Activated CD4-positive, alpha-beta T cell treated with anti-CD3 and anti-CD28 coated beads, Interleukin-2, amount 50 U/mL, for 4 hours (primary cell): Measurements from ENCODE around the gene LMAN2.

Experiments used
- DNase-seq, 2 experiments: peaks; one replicate each; pipeline ENCODE4 v3.0.0-alpha.2; 2020

The LMAN2 gene, protein sequence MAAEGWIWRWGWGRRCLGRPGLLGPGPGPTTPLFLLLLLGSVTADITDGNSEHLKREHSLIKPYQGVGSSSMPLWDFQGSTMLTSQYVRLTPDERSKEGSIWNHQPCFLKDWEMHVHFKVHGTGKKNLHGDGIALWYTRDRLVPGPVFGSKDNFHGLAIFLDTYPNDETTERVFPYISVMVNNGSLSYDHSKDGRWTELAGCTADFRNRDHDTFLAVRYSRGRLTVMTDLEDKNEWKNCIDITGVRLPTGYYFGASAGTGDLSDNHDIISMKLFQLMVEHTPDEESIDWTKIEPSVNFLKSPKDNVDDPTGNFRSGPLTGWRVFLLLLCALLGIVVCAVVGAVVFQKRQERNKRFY

DNA sequence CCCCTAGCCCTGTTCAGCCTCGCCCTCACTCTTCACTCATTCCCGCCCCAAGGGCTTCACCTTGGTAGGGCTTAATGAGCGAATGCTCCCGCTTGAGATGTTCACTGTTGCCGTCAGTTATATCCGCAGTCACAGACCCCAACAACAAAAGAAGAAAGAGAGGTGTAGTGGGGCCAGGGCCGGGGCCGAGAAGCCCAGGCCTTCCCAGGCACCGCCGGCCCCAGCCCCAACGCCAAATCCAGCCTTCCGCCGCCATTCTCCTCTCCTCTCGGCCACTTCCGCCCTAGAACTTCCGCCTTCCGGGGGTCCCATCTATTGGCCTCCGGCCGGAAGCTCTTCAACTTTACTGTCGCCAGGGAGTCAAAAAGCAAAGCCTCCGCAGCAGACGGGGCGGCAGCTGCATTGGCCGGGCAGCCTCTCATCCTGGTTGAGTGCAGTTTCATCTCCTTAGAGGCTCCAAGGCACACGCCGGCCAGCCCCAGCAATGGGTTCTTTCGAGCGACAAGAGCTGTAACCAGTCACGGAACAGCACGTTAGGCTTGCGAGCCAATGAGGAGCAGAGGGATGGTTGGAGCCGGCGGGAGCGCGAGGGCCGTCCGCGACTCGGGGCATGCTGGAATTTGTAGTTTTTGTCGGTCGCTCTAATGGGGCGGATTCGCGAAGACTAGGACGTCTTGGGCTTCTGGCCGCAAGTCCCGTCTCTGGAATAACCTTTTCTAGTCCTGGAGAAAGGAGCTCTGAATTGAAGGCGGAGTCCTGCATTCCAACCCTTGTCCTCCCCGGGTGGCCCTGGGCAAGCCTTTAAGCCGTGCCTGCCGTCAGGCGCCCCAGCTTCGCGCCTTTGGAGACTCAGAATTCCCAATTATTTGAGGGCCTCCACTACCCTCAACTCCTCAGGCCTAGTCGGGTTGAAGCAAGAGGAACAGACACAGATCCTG is at the start of gene LMAN2:
Gene LMAN2 (minus strand): TSS at position 277 of the 938 bp plus-strand sequence. CDS start 21 bp downstream, at position 256.
- peak; percentile 85 to 88 for DNase-seq

DNA sequence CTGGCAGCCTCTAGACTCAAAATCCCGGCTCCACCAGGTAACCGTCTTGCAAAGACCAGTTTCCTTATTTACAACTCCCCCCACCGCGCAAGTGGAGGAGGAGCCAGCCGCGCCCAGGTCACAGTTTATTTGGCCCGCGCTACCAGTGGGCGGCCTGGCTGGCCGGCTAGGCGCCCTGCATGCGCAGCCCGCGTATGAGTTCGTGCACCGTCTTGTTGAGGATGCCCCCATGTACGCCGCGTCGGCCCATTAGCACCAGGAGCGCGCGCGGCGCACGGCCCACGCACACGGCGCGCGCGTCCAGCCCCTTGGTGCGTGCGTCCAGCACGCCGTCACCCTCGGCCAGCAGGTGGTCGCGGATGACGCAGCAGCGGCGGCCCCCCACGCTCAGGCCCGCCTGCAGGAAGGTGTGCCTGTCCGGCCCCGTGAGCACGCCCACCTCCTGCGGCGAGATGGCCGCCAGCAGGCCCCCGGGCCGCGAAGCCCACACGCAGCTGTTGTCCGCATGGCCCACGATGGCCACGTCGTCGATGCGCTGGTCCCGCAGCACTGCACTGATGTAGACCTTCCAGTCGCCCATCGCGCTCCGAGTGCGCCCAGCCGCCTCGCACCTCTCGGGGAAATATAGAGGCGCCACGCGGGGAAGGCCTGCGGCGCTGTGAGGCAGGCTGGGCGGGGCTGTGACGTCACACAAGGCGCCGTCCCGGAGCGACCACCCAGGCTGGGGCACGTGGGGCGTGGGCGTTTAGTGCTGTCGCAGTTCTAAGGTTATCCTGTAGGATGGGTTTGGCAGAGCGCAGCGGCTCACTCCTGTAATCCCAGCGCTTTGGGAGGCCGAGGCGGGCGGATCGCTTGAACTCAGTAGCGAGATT is 48.8 kb upstream of the LMAN2 start, which contains the start of gene PFN3:
Gene PFN3 (minus strand): TSS at position 665 of the 872 bp plus-strand sequence. CDS start 85 bp downstream, at position 580.
- no peak for DNase-seq

DNA sequence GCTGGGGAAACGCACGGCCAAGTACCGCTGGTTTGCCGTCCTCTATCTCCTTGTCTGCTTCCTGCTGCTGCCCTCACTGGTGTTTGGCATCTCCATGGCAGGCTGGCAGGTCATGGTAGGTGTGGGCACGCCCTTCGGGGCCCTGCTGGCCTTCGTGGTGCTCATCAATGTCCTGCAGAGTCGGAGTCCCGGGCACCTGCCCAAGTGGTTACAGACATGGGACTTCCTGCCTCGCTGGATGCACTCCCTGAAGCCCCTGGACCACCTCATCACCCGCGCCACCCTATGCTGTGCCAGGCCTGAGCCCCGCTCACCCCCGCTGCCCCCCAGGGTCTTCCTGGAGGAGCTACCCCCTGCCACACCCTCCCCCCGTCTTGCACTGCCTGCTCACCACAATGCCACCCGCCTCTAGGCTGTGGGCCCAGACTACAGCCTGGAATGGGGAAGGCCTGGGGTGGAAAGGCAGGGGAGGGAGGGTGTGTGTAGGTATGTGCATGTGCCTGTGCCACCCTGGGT is 46.5 kb upstream of the LMAN2 start:
- DNase-seq = no peak

DNA sequence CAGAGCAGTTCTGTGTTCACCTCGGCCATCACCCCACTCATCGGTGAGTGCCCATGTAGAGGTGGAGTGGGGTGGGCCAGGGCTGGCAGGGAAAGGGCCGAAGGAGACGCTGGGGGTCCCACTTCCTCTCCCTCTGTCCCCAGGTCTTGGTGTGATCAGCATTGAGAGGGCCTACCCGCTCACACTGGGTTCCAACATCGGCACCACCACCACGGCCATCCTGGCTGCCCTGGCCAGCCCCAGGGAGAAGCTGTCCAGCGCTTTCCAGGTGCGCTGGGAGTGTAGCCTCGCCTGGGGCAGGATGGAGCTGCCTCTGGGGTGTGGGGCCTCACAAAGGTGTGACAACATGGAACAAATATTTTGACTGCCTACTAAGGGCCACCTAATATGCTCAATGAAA is 45.3 kb upstream of the LMAN2 start:
- no peak for DNase-seq

DNA sequence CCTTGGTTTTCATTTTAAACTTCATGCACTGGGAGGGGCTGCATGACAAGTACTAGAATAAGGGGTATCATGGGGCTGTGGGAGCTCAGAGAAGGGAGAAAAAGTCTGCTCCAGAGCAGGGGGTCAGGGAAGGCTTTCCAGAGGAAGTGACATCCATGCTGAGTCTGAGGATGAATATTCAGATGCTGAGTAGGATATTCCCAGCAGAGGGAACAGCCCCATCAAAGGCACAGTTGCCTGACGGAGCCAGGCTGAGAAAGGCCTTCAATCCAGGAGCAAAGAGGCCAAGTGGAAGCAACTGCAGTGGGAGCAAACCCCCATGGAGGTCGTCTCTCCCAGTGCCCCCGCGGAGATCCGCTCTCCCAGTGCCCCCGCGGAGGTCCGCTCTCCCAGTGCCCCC is 44.6 kb upstream of the LMAN2 start:
- no peak for DNase-seq

DNA sequence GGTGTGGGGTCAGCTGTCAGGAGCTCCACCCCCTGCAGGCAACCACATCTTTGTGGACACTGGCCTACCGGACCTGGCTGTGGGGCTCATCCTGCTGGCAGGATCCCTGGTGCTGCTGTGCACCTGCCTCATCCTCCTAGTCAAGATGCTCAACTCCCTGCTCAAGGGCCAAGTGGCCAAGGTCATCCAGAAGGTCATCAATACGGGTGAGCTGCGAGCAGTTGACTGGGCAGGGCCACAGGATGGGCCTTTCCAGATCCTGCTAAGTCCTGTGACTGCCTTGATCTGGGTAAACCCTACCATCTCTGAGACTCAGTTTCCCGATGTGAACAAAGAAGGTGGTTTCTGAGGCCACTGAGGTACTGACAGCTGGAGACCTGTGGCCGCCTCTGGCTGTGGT is 42.5 kb upstream of the LMAN2 start:
- no peak for DNase-seq

DNA sequence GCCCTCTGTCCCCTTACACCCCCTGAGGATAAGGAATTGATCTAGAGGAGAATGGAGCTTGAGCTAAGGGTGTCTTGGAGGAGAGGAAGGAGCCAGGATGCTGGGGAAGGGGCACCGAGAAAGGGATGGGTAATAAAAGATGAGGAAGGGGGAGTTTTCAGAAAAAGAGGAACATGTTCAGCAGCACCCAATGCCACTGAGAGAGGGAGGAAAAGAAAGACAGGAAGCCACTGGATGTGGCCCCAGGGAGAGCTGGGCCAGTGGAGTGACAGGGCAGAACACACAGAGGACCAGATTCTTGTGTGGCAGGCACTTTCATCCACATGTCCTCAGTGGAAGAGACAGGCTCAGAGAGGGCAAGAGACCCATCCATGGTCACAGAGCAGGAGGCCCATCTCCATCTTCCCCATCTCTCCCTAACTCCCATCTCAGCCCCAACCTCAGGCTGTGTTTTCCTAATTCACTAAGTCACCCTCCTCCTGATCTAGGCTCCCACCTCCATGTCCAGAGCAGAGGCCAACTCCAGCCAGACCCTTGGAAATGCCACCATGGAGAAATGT is 41.8 kb upstream of the LMAN2 start:
- no peak for DNase-seq

DNA sequence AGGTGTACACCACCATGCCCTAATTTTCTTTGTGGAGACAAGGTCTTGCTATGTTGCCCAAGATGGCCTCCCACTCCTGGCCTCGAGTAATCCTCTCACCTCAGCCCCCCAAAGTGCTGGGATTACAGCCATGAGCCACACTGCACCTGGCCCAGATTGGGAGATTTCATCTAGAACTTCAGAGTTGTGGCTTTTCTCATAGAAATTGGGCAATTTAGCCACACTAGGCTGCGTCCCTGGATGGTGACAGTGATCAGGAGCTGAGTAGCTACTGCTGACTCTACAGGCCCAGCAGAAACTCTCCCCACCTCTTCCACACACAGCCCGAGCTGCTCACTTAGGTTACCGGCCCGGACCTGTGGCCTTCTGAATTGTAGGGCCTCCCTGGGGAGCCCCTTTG is 41.3 kb upstream of the LMAN2 start:
- no peak for DNase-seq

DNA sequence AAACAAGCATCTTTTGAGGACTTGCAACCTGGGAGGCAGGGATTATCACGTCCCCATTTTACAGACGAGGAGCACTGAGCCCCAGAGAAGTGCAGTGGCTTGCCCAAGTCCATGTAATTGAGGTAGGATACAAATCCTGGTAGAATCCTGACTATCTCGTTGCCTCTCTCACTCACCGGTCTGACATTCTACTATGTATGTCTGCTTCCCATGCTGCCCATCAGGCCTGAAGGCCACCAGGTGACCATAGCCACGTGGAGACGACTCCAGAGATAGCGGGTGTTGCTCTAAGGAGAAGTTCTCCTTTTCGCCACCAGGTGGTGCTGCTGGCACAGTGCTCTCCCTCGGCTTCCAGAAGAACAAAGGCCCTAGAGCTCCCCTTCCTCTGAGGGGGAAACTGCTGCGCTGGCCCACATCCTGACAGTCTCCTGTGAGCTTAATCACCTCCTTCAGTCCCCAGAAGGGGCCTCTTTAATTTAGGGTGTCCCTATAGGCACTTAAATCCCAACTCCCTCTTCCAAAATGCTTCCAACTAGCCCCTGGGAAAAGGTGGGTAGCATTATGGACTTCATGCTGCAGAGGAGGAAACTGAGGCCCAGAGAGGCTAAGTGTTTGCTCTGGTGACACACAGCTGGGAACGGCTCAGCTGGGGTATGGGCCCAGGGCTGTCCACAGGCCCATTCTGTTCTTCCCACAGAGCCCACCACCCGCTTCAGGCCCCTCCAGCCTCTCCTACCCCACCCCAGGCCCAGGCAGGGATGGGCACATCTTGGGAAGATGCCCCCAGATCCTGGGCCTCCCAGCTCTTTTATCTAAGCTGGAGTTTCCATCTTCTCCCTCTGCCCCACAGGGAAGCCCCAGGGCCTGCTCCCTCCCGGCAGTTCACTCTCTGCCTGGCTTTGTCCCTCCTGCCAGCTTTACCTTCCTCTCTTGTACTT is 39.2 kb upstream of the LMAN2 start:
- peak; percentile 85 to 86 for DNase-seq

DNA sequence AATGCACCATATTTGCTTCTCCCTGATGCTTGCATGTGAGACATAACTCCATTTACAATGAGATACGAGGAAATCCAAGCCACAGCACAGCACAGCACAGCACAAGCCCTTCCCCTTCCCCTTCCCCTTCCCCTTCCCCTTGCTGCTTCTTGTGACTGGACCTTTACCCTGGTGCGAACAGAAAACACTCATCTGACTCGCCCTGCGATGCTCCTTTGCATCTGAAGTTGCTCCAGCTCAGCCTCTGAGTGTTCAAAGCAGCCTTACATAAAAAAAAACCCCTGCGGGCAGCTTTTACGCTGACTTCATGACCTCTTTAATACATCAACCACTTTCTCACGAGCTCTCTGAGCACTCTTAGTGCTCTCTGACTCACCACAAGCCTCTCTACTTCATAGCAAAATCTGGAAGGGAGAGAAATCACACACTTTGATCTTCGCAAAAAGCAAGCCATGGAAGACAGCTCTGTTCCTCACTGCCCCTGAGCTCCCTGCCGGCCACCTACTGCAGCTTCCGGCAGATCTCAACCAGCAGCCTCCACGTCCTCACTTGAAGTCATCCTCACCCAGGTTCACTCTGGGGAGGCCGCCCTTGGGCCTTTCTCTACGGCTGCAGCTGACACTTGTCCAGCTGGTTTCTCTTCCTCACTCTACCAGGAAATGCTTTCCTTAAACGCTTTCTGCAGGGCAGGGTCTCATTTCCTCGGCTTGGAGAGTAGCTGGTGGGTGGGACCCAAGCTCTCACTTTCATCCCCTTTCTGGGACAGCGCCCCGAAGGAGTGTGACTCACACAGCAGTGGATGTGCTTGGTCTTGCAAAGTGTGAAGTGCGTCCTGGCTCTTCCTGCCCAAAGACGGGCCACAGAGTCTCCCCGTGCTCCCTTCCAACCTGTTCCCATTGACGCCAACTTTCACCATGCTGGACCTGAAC is 38.0 kb upstream of the LMAN2 start:
- DNase-seq = peak; percentile 46 to 50

DNA sequence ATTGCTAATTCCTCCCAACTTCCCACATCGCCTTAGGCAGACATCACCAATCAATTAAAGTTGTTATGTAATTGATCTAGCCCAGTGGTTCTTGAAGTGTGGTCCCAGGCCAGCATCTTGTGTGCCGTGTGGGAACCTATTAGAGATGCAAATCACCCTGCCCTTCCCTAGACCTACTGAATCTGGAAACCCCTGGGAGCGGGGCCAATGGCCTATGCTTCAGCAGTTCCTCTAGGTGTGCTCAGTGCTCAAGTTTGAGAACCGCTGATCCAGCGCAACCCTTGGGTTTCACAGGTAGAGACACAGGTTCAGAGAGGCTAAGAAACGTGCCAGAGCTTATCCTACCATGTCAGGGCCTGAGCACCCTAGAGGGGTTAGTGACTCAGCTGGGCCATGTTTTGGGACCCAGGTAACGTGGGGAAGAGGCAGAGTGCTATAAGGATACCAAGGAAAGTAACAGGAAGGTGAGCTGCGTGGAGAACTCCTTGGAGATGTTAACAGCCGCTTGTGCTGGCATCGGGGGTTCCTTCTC is 37.1 kb upstream of the LMAN2 start:
- DNase-seq = no peak

DNA sequence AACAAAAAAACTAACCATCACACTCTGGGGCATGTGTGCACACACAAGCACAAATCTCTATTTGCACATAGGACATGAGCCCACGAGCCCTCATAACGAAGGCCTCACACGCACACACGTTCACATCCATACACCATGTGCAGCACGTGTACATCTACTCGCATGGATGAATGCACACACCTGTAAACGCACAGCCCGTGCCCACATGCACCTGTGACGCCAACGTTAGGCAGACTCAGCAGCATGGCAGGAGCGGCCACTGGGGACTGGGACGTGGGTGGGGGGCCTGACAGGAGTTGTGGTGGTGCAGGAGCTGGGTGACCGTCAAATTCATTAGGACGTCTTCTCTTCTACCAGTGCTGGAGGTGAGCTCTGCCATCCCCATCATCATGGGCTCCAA is 35.9 kb upstream of the LMAN2 start:
- no peak for DNase-seq

DNA sequence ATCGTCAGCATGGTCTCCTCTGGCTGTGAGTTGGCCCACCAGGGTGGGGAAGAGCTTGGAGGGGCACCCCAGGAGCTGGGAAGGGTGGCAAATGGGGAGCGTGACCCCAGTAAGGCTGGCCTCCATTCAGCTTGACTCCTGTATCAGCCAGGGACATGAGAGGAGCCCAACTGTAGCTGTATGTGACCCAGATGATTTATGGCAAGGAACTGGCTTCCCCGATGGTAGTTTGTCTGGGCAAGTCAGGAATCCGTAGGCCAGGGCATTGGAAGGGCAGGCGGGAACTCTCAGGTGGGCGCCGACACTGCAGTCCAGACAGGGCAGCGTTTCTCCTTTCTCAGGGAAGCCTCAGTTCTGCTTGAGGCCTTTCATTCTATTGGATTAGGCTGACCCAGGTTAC is 35.1 kb upstream of the LMAN2 start:
- no peak for DNase-seq

DNA sequence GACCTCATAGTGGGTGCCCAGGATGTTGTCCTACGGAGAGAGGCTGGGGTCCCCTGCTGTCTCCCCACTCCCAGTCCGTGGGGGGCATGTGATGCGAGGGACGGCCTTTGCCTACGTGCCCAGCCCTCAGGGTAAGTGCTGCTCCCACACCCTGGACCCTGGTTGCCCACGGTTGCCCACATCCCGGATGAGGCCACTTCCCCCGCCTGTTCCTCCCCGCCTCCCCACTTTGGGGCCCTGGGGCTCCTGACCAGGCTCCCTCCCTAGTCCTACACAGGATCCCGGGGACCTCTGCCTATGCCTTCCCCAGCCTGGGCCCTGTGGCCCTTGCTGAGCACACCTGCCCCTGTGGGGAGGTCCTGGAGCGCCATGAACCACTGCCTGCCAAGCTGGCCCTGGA is 34.3 kb upstream of the LMAN2 start:
- no peak for DNase-seq

DNA sequence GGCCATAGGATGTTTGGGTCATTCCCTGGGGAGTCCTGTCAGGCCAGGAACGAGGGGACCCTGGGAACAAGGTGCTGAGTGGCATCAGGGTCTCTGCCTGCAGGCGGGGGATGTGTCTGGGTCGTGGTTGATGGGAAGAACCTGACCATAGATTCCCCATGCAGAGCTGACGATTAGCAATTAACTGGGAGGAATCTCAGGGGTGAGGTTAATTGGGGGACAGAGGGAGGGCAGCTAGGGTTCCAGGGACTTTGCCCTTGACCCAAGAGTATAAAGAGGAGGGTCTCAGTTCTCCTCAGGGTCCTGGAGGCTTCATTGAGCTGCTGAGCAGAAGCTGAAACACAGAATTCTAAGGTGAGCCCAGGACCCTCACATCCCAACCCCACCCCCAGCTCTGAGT is 32.7 kb upstream of the LMAN2 start, which contains the start of gene SLC34A1:
Gene SLC34A1 (plus strand): TSS at position 301 of the 400 bp plus-strand sequence. CDS start 1,308 bp downstream, outside the sequence.
- DNase-seq = no peak

DNA sequence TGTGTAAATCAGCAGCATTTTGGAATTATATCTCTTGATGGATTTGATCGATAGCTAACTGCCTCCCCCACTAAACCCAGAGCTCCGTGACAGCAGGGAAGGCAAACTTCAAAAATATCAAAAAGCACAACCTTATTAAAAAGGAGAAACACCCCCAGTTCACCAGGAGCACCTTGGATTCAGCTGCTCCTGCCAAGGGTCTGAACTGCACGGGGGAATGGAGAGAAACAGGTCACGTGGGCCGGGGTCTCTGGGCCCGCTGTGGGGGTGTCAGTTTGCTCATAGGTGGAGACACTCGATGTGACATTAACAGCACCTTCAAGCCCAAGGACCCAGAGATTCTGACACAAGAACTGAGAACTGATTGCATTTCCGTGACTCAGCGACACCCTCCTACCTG is 31.7 kb upstream of the LMAN2 start:
- no peak for DNase-seq

DNA sequence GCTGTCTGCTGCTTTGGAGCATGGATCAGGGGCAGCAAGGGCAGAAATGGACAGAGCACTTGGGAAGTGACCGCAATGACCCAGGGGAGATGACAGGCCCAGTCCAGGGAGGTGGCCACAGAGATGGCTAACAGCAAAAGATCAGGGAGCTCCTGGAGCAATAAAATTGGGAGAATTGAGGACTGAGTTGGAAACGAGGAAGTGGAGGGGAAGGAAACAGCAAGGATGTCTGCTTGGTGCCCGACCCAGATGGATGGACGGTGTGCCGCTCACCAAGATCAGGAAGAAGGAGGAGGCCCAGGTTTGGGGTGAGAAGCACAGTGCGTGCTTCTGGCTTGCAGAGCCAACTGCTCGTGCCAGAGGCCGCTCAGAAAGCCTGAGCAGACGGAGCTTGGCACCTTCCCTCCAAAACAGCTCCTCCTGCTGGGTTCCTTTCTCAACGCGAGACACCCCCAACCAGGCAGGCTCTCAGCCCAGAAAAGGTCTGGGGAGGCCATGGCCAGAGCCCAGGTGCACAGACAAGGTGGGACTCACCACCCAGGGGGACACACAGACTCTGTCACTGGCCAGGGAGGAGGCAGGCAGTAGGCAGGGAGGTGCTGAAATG is 31.1 kb upstream of the LMAN2 start:
- no peak for DNase-seq

DNA sequence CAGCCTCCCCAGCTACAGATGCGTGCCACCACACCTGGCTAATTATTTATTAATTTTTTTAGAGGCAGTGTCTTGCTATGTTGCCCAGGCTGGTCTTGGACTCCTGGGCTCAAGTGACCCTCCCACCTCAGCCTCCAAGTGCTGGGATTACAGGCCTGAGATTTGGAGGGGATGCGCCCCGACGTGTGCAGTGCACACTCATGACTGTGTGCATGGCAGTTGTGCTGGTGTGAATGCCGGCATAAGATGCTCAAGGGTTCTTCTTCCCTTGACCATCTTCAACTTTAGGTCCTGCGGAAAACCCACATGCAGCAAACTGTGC is 29.3 kb upstream of the LMAN2 start:
- no peak for DNase-seq
